Breast epithelium (tissue), 4 donors: ENCODE measurements around the gene PDE4A. TPM values are rescaled to one million over a fixed set of nuclear protein-coding genes. Genes with fewer than 3 reads are reported as not detected.

Experiments used
- DNase-seq, 2 donors: peaks; one replicate each; pipeline ENCODE4 v3.0.0-alpha.2; 2019; ENCODE audit warnings: low spot score in 2 of 2
- H3K27ac ChIP-seq, 2 donors: fragments of 200-600 bp; sonication (generic) in 1 of 2; one replicate each; pipeline ENCODE4 v1.5.1; 2016 to 2019; ENCODE audit warnings: mild to moderate bottlenecking in 1 of 2
- H3K27me3 ChIP-seq, 2 donors: fragments of 200-600 bp; sonication (generic) in 1 of 2; one replicate each; pipeline versions ENCODE4 v1.5.1 to v1.6.0; 2017 to 2019; ENCODE audit warnings: control low read depth in 1 of 2, mild to moderate bottlenecking in 1 of 2
- H3K36me3 ChIP-seq: fragments of 200-600 bp; one replicate; pipeline ENCODE4 v1.5.1; 2019
- H3K4me1 ChIP-seq, 2 donors: fragments of 200-600 bp; sonication (generic); one replicate each; pipeline ENCODE4 v1.5.1; 2016 to 2019; ENCODE audit warnings: control low read depth in 1 of 2
- H3K4me3 ChIP-seq, 3 donors: fragments of 200-600 bp; sonication (generic); 1 replicate in 2 of 3; 2 replicates in 1 of 3; pipeline ENCODE4 v1.5.1; 2016 to 2019; ENCODE audit warnings: mild to moderate bottlenecking in 3 of 3, moderate library complexity in 2 of 3
- H3K9me3 ChIP-seq, 2 donors: fragments of 200-600 bp; sonication (generic) in 1 of 2; one replicate each; pipeline ENCODE4 v1.5.1; 2016 to 2019; ENCODE audit warnings: control low read depth in 1 of 2
- POLR2A ChIP-seq: fragments of 450-650 bp; IDR thresholded peaks from one replicate; pipeline ENCODE4 v1.6.1; 2016; ENCODE audit warnings: antibody characterized with exemption, mild to moderate bottlenecking, moderate library complexity
- POLR2AphosphoS5 ChIP-seq, 3 donors: sonication (generic); formaldehyde crosslinking; IDR thresholded peaks; one replicate each; pipeline ENCODE4 v1.6.1; 2017; ENCODE audit warnings: antibody characterized with exemption in 3 of 3
- intact Hi-C: fragments of 100-400 bp; cut with DNase I; formaldehyde crosslinking; loops from one replicate; pipeline ENCODE4 v1.15.1; 2023; ENCODE audit warnings: low total_unique reads
- total RNA-seq, 3 donors: library from RNA; depleted of rRNA; stranded (reverse); fragments of >200 nt; gene quantifications; one replicate each; pipeline ENCODE4 v1.1.0, GENCODE V29; 2016
- TF ChIP-seq, protein P1 (sequence below), 3 donors: fragments of 450-650 bp; IDR thresholded peaks; one replicate each; pipeline ENCODE4 v1.5.1; 2016 to 2017; ENCODE audit warnings: antibody characterized with exemption in 3 of 3, mild to moderate bottlenecking in 3 of 3, moderate library complexity in 3 of 3

Gene PDE4A
- total RNA-seq, 3 donors from 2014 or later, result 5.6 to 20.3 (median 12.1) TPM

DNA sequence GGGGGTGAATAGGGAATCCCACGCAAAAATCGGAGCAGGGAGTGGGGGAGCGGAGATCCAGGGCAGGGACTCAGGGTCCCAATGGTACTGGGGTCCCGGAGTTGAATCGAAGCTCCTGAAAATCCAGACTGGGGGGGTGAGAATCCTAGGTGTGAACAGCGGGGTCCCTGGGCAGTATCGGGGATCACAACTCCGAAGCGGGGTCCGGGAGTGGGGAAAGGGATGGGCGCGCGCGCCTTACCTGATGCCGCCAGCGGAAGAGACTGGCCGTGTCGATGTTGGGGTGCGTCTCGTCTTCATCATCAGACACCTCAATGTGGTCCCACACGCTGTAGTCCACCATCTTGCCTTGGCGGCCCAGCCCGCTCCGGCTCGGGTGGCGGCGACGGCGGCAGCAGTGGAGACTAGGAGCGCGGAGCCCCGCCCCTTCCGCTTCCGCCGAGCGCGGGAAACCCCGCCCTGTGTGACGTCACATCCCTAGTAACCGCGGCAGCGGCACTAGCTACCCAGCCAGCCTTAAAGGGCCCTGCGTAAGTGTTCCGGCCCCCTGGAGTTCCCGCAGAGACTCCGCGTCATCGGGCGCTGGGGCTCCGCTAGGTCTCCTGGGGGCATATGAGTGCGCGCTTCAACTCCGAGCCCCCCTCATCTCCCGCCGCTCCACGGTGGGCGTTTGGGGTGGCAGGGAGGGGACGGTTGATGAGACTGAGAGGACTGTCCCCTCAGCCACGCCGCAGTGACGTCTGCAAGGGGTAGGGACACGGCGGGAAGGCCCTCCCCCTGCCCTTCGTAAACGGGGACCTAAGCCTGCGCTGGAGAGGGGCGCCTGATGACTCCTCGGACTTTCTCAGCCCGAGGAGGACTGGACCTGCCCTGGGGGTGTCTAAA lies 17.0 kb upstream of the PDE4A start, which contains the start of gene CDC37:
TSS of gene CDC37 (minus strand) at position 406 of the 885 bp plus-strand sequence. CDS start at position 343, 63 bp downstream.
- Histone ChIP-seq H3K27ac (peak within 1 kb of the TSS; percentile 83 to 88), H3K36me3 (no peaks in the 10 kb centered on the region), H3K4me3 (peak within 1 kb of the TSS; percentile 79 to 97 (median 95)), H3K9me3 (no peaks in the 10 kb centered on the region), H3K27me3 (peaks cover 4 to 16% of the 10 kb centered on the region in 2 donors), H3K4me1 (peaks cover 16% of the 10 kb centered on the region in 2 donors)
- TF ChIP-seq POLR2A (peak; percentile 53), POLR2AphosphoS5 (IDR thresholded peaks at IDR 0.05) (peak; percentile 71 to 90 (median 80))
- TF ChIP-seq, protein P1, sequence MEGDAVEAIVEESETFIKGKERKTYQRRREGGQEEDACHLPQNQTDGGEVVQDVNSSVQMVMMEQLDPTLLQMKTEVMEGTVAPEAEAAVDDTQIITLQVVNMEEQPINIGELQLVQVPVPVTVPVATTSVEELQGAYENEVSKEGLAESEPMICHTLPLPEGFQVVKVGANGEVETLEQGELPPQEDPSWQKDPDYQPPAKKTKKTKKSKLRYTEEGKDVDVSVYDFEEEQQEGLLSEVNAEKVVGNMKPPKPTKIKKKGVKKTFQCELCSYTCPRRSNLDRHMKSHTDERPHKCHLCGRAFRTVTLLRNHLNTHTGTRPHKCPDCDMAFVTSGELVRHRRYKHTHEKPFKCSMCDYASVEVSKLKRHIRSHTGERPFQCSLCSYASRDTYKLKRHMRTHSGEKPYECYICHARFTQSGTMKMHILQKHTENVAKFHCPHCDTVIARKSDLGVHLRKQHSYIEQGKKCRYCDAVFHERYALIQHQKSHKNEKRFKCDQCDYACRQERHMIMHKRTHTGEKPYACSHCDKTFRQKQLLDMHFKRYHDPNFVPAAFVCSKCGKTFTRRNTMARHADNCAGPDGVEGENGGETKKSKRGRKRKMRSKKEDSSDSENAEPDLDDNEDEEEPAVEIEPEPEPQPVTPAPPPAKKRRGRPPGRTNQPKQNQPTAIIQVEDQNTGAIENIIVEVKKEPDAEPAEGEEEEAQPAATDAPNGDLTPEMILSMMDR (IDR thresholded peaks at IDR 0.05), result no peak
- peak; percentile 94 to 97 for DNase-seq
- intact Hi-C loops, result loop anchor here (5.0 kb wide), 1 partner anchor 136 kb away; no protein-coding TSS in a partner anchor

DNA sequence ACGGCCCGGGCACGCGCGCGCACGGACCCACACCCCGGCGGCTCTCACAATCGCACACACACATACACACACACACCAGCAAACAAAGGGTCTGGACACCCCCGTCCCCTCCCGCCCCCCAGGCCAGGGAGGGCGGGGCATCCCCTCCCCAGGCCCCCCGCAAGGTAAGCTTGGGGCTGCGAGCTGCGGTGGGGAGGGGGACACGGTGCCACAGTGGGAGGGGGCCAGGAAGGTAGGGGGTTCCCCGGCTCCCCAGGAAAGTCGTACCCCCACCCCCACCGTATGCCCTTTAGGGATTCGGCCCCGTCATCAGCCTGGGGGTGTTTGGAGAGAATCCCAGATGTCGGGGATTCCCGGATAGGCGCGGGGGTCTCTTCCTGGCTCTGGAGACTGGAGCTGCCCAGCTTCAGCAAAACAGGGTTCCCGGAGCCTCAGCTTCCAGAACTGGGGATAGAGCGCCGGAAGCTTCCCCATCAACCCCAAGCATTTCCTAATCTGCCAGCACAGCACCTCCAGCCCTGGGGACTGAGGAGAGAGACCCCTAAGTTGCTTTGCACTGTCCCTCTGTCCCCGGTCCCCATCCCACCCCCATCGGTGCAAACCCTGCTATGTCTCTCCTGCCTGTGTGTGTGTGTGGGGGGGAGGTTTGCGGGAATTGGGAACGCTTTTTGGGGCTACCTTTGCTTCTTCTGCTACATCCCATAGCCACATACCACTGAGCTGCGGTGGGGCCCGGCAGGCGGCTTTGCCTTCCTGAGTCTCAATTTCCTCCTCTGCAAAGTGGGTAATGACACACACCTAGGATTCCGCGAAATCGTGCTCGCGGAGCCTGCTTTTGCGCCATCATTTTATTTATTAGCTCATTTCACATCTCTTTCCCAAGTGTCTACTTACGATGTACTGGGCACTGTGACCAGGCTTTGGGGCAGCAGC lies 15.2 kb upstream of the PDE4A start:
- TF ChIP-seq, protein P1 (IDR thresholded peaks at IDR 0.05), result no peak
- TF ChIP-seq POLR2A (no peak), POLR2AphosphoS5 (IDR thresholded peaks at IDR 0.05) (no peak)
- Histone ChIP-seq H3K4me3 (peak overlapping the region; percentile 79 to 97 (median 95)), H3K4me1 (peaks cover 16% of the 10 kb centered on the region in 2 donors), H3K27me3 (peaks cover 4 to 16% of the 10 kb centered on the region in 2 donors), H3K36me3 (no peaks in the 10 kb centered on the region), H3K9me3 (no peaks in the 10 kb centered on the region), H3K27ac (no peak overlapping the region)
- DNase-seq, result no peak
- intact Hi-C loops, result loop anchor here (5.0 kb wide), 1 partner anchor 138 kb away; no protein-coding TSS in a partner anchor

DNA sequence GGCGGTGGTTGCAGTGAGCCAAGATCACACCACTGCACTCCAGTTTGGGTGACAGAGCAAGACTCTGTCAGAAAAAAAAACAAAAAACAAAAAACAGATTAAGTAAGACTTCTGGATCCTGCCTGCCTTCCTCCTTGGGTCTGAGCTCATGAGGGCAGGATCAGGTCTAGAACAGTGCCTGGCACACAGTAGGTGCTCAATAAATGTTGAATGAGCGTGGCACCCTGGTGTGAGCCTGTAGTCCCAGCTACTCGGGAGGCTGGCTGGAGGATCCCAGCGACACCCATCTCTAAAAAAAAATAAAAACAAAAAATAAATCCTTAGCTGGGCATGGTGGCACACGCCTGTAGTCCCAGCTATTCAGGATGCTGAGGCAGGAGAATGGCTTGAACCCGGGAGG lies 14.1 kb upstream of the PDE4A start:
- no peak for TF ChIP-seq POLR2A
- TF ChIP-seq POLR2AphosphoS5 (IDR thresholded peaks at IDR 0.05), result no peak
- TF ChIP-seq, protein P1 (IDR thresholded peaks at IDR 0.05), result no peak

DNA sequence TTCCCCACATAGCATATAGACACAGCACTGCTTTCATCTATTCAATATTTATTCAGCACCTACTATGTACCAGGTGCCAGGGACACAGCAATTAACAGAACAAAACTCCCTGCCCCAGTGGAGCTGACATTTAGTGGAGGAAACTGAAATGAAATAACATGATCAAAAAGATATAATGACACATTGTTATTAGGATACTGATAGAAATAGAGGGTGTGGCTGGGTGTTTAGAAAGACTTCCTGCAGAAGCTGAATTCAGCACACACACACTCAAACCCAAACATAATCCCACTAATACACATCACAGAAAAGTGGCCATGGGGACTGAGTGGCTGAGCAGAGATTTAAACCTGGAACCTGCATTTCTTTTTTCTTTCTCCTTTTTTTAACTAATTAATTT lies 13.2 kb upstream of the PDE4A start:
- Histone ChIP-seq H3K27ac (no peak overlapping the region), H3K9me3 (no peaks in the 10 kb centered on the region), H3K4me1 (peaks cover 5 to 13% of the 10 kb centered on the region in 2 donors), H3K36me3 (no peaks in the 10 kb centered on the region), H3K4me3 (no peak overlapping the region), H3K27me3 (peaks cover 4 to 16% of the 10 kb centered on the region in 2 donors)
- TF ChIP-seq, protein P1 (IDR thresholded peaks at IDR 0.05), result no peak
- TF ChIP-seq POLR2A, result no peak
- no peak for DNase-seq
- intact Hi-C loops, result no loop called here

More for the DNA sequence above, 14.1 kb upstream of the PDE4A start:
- DNase-seq, result no peak
- Histone ChIP-seq H3K9me3 (no peaks in the 10 kb centered on the region), H3K36me3 (no peaks in the 10 kb centered on the region), H3K27ac (no peak overlapping the region), H3K4me3 (no peak overlapping the region), H3K27me3 (peaks cover 4 to 16% of the 10 kb centered on the region in 2 donors), H3K4me1 (peaks cover 11 to 13% of the 10 kb centered on the region in 2 donors)
- intact Hi-C loops, result no loop called here
